Measurements from ENCODE around the gene COMP.

- TF ChIP-seq CTCF (IDR thresholded peaks at IDR 0.05) (no peak), POLR2AphosphoS5 (IDR thresholded peaks at IDR 0.05) (no peak)
Observed at GRCh38 chr19:18780631-18781030, 10.5 kb downstream of the COMP start.
